Measurements from ENCODE around the gene TACR1. TPM values are rescaled to one million over a fixed set of nuclear protein-coding genes. Genes with fewer than 3 reads are reported as not detected.
"Not testable (repeated sequence)": the region's sequence is repeated elsewhere in the genome, so short reads cannot be mapped to it uniquely, and the experiment has no call there.

The TACR1 gene
- total RNA-seq, 1 donor from 2014 or later, result 1.4 TPM

DNA sequence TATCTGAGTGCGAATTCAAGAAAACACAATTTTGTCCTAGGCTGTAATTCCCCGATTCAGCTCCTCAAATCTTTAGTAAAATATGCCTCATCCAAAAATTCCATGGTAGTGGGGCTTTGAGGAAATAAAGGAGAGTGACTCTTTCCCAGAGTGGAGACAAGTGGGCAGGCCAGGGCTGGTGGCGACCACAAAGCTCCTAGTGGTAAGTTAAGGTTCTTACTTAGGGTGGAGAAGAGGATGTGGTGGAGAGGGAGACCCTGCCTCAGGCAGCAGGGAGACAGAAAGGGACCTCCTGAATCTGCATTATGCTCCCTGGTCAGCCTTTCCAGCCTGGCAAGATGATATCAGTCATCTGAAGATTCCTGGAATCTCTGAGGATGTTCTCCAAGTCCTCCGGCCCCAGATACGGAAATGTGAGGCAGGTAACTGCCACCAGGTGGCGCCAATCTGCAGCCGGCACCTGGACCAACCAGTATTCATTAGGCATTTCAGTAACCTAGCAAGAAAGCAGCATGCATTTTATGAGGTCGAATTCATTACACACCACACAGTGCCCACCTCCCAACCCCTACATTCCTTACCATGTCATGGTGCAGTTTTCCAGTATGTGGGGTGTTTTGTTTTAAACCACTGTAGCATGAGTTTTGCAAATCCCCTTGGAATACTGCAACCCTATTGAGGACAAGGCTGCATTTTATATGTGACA lies 134.5 kb downstream of the TACR1 start:
- peak; percentile 69 to 75 for ATAC-seq

DNA sequence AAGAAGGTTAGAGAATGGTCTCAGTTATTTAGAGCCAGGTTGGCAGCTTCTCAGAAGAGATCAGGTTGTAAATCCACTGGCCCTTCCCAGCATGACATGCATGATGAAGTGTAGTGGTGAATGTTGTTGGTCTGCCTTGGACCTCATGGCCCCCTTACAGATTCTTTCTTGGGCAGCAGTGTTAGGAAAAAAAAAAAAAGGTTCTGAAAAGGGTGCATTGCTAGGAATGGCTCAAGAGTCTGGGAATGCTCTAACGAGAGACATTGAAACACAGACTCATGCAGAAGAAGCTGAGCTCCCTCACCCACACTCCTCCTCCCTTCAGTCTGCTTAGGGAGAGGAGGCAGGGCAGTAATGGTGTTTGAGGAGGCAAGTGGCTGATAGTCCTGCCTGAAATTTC lies 135.4 kb downstream of the TACR1 start:
- Histone ChIP-seq H3K27me3 (ENCODE audit: low read depth) (no peaks in the 10 kb centered on the region), H3K36me3 (no peaks in the 10 kb centered on the region), H3K4me1 (no peaks in the 10 kb centered on the region), H3K4me3 (no peak overlapping the region), H3K9me3 (no peaks in the 10 kb centered on the region), H3K27ac (no peak overlapping the region)
- TF ChIP-seq, protein P1, sequence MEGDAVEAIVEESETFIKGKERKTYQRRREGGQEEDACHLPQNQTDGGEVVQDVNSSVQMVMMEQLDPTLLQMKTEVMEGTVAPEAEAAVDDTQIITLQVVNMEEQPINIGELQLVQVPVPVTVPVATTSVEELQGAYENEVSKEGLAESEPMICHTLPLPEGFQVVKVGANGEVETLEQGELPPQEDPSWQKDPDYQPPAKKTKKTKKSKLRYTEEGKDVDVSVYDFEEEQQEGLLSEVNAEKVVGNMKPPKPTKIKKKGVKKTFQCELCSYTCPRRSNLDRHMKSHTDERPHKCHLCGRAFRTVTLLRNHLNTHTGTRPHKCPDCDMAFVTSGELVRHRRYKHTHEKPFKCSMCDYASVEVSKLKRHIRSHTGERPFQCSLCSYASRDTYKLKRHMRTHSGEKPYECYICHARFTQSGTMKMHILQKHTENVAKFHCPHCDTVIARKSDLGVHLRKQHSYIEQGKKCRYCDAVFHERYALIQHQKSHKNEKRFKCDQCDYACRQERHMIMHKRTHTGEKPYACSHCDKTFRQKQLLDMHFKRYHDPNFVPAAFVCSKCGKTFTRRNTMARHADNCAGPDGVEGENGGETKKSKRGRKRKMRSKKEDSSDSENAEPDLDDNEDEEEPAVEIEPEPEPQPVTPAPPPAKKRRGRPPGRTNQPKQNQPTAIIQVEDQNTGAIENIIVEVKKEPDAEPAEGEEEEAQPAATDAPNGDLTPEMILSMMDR (IDR thresholded peaks at IDR 0.05), result no peak
- no peak for DNase-seq
- ATAC-seq, result no peak
- intact Hi-C loops (cut with DNase I), result no loop called here

More for the DNA sequence above, 134.5 kb downstream of the TACR1 start:
- DNase-seq, result peak; percentile 71
- TF ChIP-seq, protein P1 (IDR thresholded peaks at IDR 0.05), result peak; percentile 89
- intact Hi-C loops (cut with DNase I), result no loop called here
- Histone ChIP-seq H3K27me3 (ENCODE audit: low read depth) (no peaks in the 10 kb centered on the region), H3K4me3 (no peak overlapping the region), H3K9me3 (no peaks in the 10 kb centered on the region), H3K4me1 (no peaks in the 10 kb centered on the region), H3K36me3 (no peaks in the 10 kb centered on the region), H3K27ac (no peak overlapping the region)

DNA sequence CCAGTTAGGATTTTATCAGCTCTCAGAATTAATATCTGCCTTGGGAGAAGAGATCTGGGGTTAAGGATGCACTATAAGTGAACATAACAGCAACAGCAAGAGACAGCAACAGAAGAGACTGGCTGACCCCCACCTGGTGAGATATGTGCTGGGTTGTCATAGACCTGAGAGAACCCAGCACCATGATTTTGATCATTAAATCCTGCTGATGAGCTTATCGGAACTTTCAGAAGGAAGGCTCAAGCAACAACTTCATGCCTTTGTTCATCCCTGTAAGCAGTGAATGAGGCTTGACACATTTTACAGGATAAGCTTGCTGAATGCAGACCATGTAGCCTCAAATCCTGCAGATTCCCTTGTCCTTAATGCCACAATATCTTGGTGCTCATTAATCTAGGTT lies 140.9 kb downstream of the TACR1 start:
- intact Hi-C loops (cut with DNase I), result no loop called here
- Histone ChIP-seq H3K36me3 (no peaks in the 10 kb centered on the region), H3K9me3 (no peaks in the 10 kb centered on the region), H3K4me1 (no peaks in the 10 kb centered on the region), H3K27ac (no peak overlapping the region), H3K4me3 (no peak overlapping the region), H3K27me3 (ENCODE audit: low read depth) (no peaks in the 10 kb centered on the region)
- ATAC-seq, result no peak
- TF ChIP-seq, protein P1 (IDR thresholded peaks at IDR 0.05), result no peak
- DNase-seq, result no peak

DNA sequence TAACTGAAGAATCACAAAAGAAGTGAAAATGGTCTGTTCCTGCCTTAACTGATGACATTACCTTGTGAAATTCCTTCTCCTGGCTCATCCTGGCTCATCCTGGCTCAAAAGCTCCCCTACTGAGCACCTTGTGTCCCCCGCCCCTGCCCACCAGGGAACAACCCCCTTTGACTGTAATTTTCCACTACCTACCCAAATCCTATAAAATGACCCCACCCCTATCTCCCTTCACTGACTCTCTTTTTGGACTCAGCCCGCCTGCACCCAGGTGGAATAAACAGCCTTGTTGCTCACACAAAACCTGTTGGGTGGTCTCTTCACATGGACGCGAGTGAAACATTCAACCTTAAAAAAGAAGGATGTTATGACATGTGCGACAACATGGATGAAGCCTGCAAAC lies 142.2 kb downstream of the TACR1 start:
- ATAC-seq; H3K27ac ChIP-seq; intact Hi-C loops (cut with DNase I); DNase-seq; H3K4me1 ChIP-seq; H3K4me3 ChIP-seq; H3K36me3 ChIP-seq; H3K27me3 ChIP-seq (ENCODE audit: low read depth); H3K9me3 ChIP-seq: not testable (repeated sequence)

DNA sequence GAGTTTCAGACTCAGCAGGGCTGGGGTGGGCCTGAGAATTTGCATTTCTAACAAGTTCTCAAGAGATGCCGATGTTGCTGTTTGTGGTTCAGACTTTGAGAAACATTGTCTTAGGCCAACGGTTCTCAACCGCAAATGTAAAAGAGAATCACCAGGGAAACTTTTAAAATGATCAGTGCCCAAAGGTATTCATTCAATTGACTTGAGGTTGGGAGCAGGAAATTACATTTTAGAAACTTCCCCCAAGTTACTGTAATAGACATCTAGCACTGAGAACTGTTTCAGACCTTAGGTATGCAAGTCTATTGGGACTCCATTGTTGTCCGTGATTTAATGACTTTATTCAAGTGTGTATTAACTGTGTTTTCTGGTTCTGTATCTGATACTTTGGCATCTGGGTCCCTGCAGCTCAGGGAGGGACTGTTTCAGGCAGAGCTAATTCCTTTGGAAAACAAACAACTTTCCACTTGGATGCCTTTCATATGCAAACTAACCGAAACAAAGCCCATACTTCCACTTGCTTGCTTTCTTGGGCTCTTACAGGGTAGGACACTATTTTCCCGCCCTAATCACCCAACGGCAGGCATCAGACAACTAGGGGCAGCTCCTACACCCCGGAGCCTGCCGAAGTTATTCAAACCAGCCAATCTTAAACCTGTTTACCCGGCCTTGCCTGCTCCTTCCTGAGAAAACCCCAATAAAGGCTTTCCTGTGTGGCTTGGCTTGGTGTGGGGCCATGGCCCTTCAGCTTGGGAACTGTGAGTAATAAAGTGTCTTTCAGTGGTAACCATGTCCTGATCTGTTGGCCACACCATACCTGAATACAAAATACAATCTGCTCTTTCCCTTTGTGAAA lies 143.3 kb downstream of the TACR1 start:
- Histone ChIP-seq H3K27ac (no peak overlapping the region), H3K9me3 (no peaks in the 10 kb centered on the region), H3K36me3 (no peaks in the 10 kb centered on the region), H3K4me1 (no peaks in the 10 kb centered on the region), H3K27me3 (ENCODE audit: low read depth) (no peaks in the 10 kb centered on the region), H3K4me3 (no peak overlapping the region)
- DNase-seq, result no peak
- intact Hi-C loops (cut with DNase I), result no loop called here
- no peak for ATAC-seq
- TF ChIP-seq, protein P1 (IDR thresholded peaks at IDR 0.05), result no peak

All from lower lobe of right lung (tissue), 2 donors.